H1 (cell line): ENCODE measurements around the gene TXLNG. TPM values are rescaled to one million over a fixed set of nuclear protein-coding genes. Genes with fewer than 3 reads are reported as not detected.

Experiments
- CBX5 ChIP-seq: fragments of 300-800, 300-1000 bp; sonication (generic); IDR thresholded peaks from 2 replicates; pipeline ENCODE4 v1.7.1; 2016; ENCODE audit warnings: antibody characterized with exemption, low read length, low read depth
- EZH2 ChIP-seq: fragments of 200-600 bp; sonication (generic); IDR thresholded peaks from 2 replicates; pipeline ENCODE4 v1.7.1; 2012; ENCODE audit warnings: low read depth, mild to moderate bottlenecking, moderate library complexity, low read length, inconsistent platforms; ENCODE audit not compliant: severe bottlenecking
- RXRA ChIP-seq: IDR thresholded peaks from 2 replicates; pipeline ENCODE4 v1.6.1; 2011; ENCODE audit warnings: low read depth, mild to moderate bottlenecking, low read length, moderate library complexity; ENCODE audit not compliant: insufficient read depth
- polyA plus RNA-seq, 7 experiments: library from polyadenylated mRNA; depleted of rRNA in 3 of 7; stranded (reverse) in 5 of 7; unstranded in 2 of 7; fragments of >200 nt in 5 of 7; fragments of 200-250 nt in 2 of 7; gene quantifications; 1 replicate in 5 of 7; 2 replicates in 1 of 7; 4 replicates in 1 of 7; pipeline versions ENCODE4 v1.2.1 to v1.2.3, GENCODE V29; 2011 to 2013; ENCODE audit warnings: missing spikeins in 2 of 7, mixed read lengths in 2 of 7
- total RNA-seq: library from RNA; stranded (reverse); fragmentation: NEBNext Ultra II Directional; extraction: Animal tissue kit (Norgen Biotek cat#: 25700); gene quantifications from 2 replicates; pipeline ENCODE4 v1.2.1, GENCODE V29; 2021
- TF ChIP-seq, protein P1 (sequence below), 3 experiments: IDR thresholded peaks; 1 replicate in 2 of 3; 2 replicates in 1 of 3; pipeline versions ENCODE4 v1.5.1 to v1.6.1; 2011; ENCODE audit warnings: low read length in 3 of 3, mild to moderate bottlenecking in 3 of 3, inconsistent platforms in 2 of 3, low read depth in 1 of 3, moderate library complexity in 1 of 3; ENCODE audit not compliant: insufficient read depth in 1 of 3; ENCODE audit errors: control extremely low read depth in 1 of 3

Gene TXLNG
- total and polyA plus RNA-seq, 2 of the 8 experiments (the other 6 are each of a cell fraction or from before 2014, with no cell fraction given): 32.9 to 42.9 TPM

DNA sequence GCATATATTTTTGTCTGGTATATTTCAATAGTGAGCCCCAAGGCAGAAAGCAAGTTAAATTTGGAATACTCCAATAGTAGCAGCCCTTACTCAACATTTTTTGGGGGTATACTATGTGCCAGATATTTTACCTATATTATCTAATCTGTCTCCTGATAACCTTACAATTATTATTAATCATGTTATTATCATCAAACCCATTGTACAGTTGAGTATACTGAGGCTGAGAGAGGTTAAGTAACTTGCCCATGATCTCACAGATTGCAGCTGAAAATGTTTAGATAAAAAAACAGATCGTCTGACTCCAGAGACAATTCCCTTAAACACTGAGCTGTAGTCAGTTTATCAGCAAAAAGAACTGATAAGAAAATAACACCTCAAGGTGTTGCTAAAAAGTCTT lies 90.4 kb downstream of the TXLNG start (continued):
- no peak for TF ChIP-seq RXRA
- TF ChIP-seq, protein P1, sequence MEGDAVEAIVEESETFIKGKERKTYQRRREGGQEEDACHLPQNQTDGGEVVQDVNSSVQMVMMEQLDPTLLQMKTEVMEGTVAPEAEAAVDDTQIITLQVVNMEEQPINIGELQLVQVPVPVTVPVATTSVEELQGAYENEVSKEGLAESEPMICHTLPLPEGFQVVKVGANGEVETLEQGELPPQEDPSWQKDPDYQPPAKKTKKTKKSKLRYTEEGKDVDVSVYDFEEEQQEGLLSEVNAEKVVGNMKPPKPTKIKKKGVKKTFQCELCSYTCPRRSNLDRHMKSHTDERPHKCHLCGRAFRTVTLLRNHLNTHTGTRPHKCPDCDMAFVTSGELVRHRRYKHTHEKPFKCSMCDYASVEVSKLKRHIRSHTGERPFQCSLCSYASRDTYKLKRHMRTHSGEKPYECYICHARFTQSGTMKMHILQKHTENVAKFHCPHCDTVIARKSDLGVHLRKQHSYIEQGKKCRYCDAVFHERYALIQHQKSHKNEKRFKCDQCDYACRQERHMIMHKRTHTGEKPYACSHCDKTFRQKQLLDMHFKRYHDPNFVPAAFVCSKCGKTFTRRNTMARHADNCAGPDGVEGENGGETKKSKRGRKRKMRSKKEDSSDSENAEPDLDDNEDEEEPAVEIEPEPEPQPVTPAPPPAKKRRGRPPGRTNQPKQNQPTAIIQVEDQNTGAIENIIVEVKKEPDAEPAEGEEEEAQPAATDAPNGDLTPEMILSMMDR (IDR thresholded peaks at IDR 0.05; ENCODE audit: control extremely low read depth in 1 of 3, insufficient read depth in 1 of 3, low read depth in 1 of 3, low read length in 3 of 3): no peak
- no peak for TF ChIP-seq CBX5
- no peak for TF ChIP-seq EZH2
